Psoas muscle (tissue), 8 donors: ENCODE results near the gene SLC25A38. TPM values are rescaled to one million over a fixed set of nuclear protein-coding genes. Genes with fewer than 3 reads are reported as not detected.

ENCODE experiments used
- ATAC-seq, 4 donors: fragments of 200-7000 bp; cut with Tn5 transposase; one replicate each; pipeline ENCODE4 v1.9.1; 2020; ENCODE audit warnings: moderate library complexity in 3 of 4, mild to moderate bottlenecking in 2 of 4
- DNase-seq, 2 donors: peaks; one replicate each; pipeline ENCODE4 v3.0.0-alpha.2; 2020
- H3K27ac ChIP-seq: fragments of 200-600 bp; one replicate; pipeline ENCODE4 v1.8.0; 2022
- H3K27me3 ChIP-seq, 3 donors: fragments of 200-600 bp in 1 of 3; one replicate each; pipeline versions ENCODE4 v1.6.1 to v1.8.0; 2013 to 2022; ENCODE audit warnings: low read length in 2 of 3, mild to moderate bottlenecking in 2 of 3, moderate library complexity in 1 of 3; ENCODE audit not compliant: insufficient read depth in 3 of 3
- H3K36me3 ChIP-seq, 2 donors: fragments of 200-600 bp in 1 of 2; one replicate each; pipeline versions ENCODE4 v1.6.1 to v1.8.0; 2013 to 2022; ENCODE audit warnings: low read depth in 1 of 2, mild to moderate bottlenecking in 1 of 2, moderate library complexity in 1 of 2; ENCODE audit not compliant: insufficient read depth in 1 of 2
- H3K4me1 ChIP-seq: fragments of 200-600 bp; one replicate; pipeline ENCODE4 v1.8.0; 2022
- H3K4me3 ChIP-seq: fragments of 200-600 bp; one replicate; pipeline ENCODE4 v1.8.0; 2022; ENCODE audit warnings: mild to moderate bottlenecking
- H3K9me3 ChIP-seq: fragments of 200-600 bp; one replicate; pipeline ENCODE4 v1.8.0; 2022
- CTCF ChIP-seq: fragments of 200-600 bp; IDR thresholded peaks from one replicate; pipeline ENCODE4 v1.8.0; 2022; ENCODE audit warnings: antibody characterized with exemption
- WGBS, 3 donors: extraction: QIAGEN DNeasy Blood & Tissue Kit; methylation state at CpG; one replicate each; pipeline versions ENCODE4 v1.1.6 to v1.1.7; 2013; 5-methylcytosine and 5-hydroxymethylcytosine counted together
- intact Hi-C, 2 donors: fragments of 100-400 bp; cut with DNase I; formaldehyde crosslinking; loops; one replicate each; pipeline versions ENCODE4 v1.11.0 to v1.14.2; 2022
- polyA plus RNA-seq, 3 donors: library from polyadenylated mRNA; stranded (reverse); fragments of 200-250 nt; gene quantifications; one replicate each; pipeline ENCODE4 v1.2.3, GENCODE V29; 2013
- total RNA-seq, 4 donors: library from RNA; stranded (reverse); fragmentation: NEBNext Ultra II Directional in 2 of 4; extraction: Animal tissue kit (Norgen Biotek cat#: 25700) in 2 of 4; gene quantifications; one replicate each; pipeline versions ENCODE4 v1.2.1 to v1.2.4, GENCODE V29; 2021 to 2023
- donor health status: healthy with polysubstance abuse.
- donor health status: DM: no; HTN: no; CAD: no; lungs with moderate emphysema.
- donor health status: Bipolar disorder and iron deficiency.
- donor health status: healthy.
- donor health status: DM: yes; HTN: yes; CAD: no.
- donor health status: DM: no; HTN: no; CAD: no.
- donor health status: DM: no; HTN: no; CAD: no.
- donor health status: DM: yes; HTN: yes; CAD: no.

Gene SLC25A38
- total and polyA plus RNA-seq, 7 donors: 24.9 to 86.5 (median 31.1) TPM

GRCh38 chr3:39407773-39408492 is 24.8 kb downstream of the SLC25A38 start:
- peak overlapping the region; percentile 92 for H3K27ac ChIP-seq
- intact Hi-C loops: loop anchor here (2.0 to 10.0 kb wide), 2 partner anchors 23 to 897 kb away; partner anchors contain the start of gene EIF1B (in 1 of the 2)

GRCh38 chr3:39408493-39409372 is 25.6 kb downstream of the SLC25A38 start:
- TF ChIP-seq CTCF: no peak
- Histone ChIP-seq H3K9me3 (no peaks in the 10 kb centered on the region), H3K4me3 (peak overlapping the region; percentile 80), H3K27ac (no peak overlapping the region), H3K27me3 (no peaks in the 10 kb centered on the region), H3K4me1 (peaks cover 12% of the 10 kb centered on the region), H3K36me3 (peaks cover 19 to 63% of the 10 kb centered on the region in 2 donors)
- DNase-seq (no peak), ATAC-seq (no peak)
- intact Hi-C loops: loop anchor here in 1 of 2 donors (10.0 kb wide), 1 partner anchor 896 kb away; the partner anchor contains the start of gene EIF1B
- WGBS, 3 donors: 79 to 87% (median 85%) methylated on average over 21 of the region's 21 CpGs

More at GRCh38 chr3:39407773-39408492, 24.8 kb downstream of the SLC25A38 start:
- Histone ChIP-seq H3K27me3 (no peaks in the 10 kb centered on the region), H3K9me3 (no peaks in the 10 kb centered on the region), H3K4me3 (peak overlapping the region; percentile 80), H3K4me1 (peaks cover 12% of the 10 kb centered on the region), H3K36me3 (peaks cover 19 to 55% of the 10 kb centered on the region in 2 donors)
- no peak for TF ChIP-seq CTCF
- DNase-seq: no peak
- no peak for ATAC-seq
- WGBS, 3 donors: 68 to 77% (median 77%) methylated on average over 6 of the region's 6 CpGs

- peak overlapping the region; percentile 6 for H3K4me3 ChIP-seq
- DNase-seq (no peak), ATAC-seq (no peak)
- TF ChIP-seq CTCF: no peak
- no peak overlapping the region for H3K27ac ChIP-seq
- no peaks in the 10 kb centered on the region for H3K27me3 ChIP-seq
- H3K36me3 ChIP-seq: peaks cover 19 to 72% of the 10 kb centered on the region in 2 donors
- peaks cover 12% of the 10 kb centered on the region for H3K4me1 ChIP-seq
- intact Hi-C loops: loop anchor here in 1 of 2 donors (10.0 kb wide), 1 partner anchor 895 kb away; the partner anchor contains the start of gene EIF1B
- WGBS, 3 donors: 68 to 83% (median 78%) methylated on average over 7 of the region's 7 CpGs
- H3K9me3 ChIP-seq: no peaks in the 10 kb centered on the region
Measured at GRCh38 chr3:39409514-39410136, 26.5 kb downstream of the SLC25A38 start.

- Histone ChIP-seq H3K4me1 (peaks cover 12% of the 10 kb centered on the region), H3K9me3 (no peaks in the 10 kb centered on the region), H3K4me3 (no peak overlapping the region), H3K36me3 (peaks cover 19 to 73% of the 10 kb centered on the region in 2 donors), H3K27me3 (no peaks in the 10 kb centered on the region), H3K27ac (no peak overlapping the region)
- TF ChIP-seq CTCF: no peak
- DNase-seq: no peak
- intact Hi-C loops: no loop called here
- WGBS, 3 donors: 95 to 98% (median 97%) methylated on average over 6 of the region's 7 CpGs
- ATAC-seq: no peak
Measured at GRCh38 chr3:39410893-39411292, 27.7 kb downstream of the SLC25A38 start.
